ENCODE measurements around the gene OPTC.

The OPTC gene

DNA sequence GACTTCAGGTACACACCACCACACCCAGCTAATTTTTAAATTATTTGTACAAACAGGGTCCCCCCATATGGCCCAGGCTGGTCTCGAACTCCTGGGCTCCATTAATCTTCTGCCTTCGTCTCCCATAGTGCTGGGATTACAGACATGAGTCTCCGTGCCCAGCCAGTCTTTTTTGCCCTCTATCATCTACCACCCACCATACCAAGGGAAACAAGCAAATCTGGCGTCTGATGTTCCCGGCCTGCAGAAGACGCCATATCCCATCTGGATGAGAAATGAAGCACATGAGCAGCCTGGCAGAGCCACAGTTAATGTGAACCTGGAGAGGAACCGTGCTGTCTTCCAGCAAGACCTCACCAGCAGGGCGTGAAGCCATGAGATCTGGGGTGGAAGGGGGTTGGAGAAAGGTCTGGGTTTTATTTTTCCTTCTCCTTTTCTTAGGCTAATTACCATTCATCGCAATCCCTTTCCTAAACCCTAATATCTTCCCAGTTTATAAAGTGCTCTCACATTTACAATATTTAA is 20.1 kb upstream of the OPTC start:
- no peak for DNase-seq
- no peaks in the 10 kb centered on the region for H3F3A ChIP-seq (ENCODE audit: insufficient read depth, low read length)
- no peaks in the 10 kb centered on the region for H3K9me2 ChIP-seq (replicated peaks; ENCODE audit: insufficient read depth, low read length)
- no peaks in the 10 kb centered on the region for H3K9me3 ChIP-seq (replicated peaks; ENCODE audit: insufficient read depth, low read length)
- no peaks in the 10 kb centered on the region for H3K27me3 ChIP-seq (replicated peaks; ENCODE audit: insufficient read depth, low read length)
- H3K9ac ChIP-seq (ENCODE audit: low read length), result no peak overlapping the region
- H2AFZ ChIP-seq (ENCODE audit: low read length), result no peak overlapping the region
- no peak overlapping the region for H3K4me2 ChIP-seq (ENCODE audit: low read depth, low read length)
- H3K4me3 ChIP-seq (ENCODE audit: low read length), result no peak overlapping the region
- no peaks in the 10 kb centered on the region for H4K20me1 ChIP-seq (ENCODE audit: insufficient read depth, low read length)
- H3K36me3 ChIP-seq (replicated peaks; ENCODE audit: insufficient read depth, low read length), result no peaks in the 10 kb centered on the region
- no peaks in the 10 kb centered on the region for H3K4me1 ChIP-seq (ENCODE audit: low read length)
- TF ChIP-seq EZH2phosphoT487 (IDR thresholded peaks at IDR 0.05; ENCODE audit: low read length) (no peak), CTCF (IDR thresholded peaks at IDR 0.05; ENCODE audit: low read length) (no peak), EZH2 (optimal IDR thresholded peaks at IDR 0.05; ENCODE audit: low read depth, low read length) (no peak)
- H3K27ac ChIP-seq (ENCODE audit: low read length), result no peak overlapping the region
- H3K79me2 ChIP-seq (ENCODE audit: low read length), result no peaks in the 10 kb centered on the region

DNA sequence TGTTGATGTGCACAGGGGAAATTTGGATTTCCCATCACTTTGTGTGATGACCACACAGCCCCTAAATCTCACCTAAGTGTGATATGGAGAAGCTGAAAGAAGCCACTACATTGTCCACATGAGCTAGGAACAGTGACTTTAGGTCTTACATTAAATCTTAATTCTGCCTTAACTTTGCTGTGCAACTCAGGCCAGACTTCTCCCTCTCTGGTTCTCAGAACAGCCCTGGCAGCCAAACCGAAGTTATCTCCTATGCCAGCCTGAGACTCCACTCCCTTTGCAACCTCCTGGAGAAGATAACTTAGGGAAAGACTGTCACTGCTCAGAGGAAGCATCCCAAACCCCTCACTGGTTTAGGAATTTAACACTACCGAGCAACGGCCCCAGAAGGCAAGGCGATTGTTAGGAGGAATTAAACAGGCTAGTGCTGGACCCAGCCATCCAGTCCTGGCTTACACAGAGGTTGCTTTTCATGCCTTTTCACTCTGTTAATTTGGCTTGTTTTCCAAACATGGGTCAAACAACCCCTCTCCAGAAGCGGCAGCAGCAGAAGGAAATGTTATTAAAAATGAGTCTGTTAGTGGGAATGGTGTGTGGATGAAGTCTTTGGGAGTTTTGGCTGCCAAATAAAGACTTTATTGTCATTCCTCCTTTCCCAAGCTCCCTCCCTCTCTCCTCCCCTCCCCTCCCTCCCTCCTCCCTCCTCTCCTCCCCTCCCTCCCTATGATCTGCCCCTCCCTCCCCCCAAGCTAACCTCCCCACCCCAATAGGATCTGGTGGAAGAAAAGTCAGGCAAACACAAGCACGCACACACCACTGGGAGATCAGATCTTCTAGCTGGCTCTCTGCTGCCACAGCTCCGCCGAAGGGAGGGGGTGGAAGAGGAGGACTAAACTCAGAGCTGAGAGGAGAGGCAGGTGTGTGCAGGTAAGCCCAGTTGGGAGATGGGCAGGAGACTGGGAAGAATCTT is 18.7 kb upstream of the OPTC start, which contains the start of gene PRELP:
PRELP (plus strand) TSS at position 795 of the 970 bp plus-strand sequence. CDS start 7,379 bp downstream, outside the sequence.
- no peaks in the 10 kb centered on the region for H4K20me1 ChIP-seq (ENCODE audit: insufficient read depth, low read length)
- H3K4me1 ChIP-seq (ENCODE audit: low read length), result peaks cover 3% of the 10 kb centered on the region
- H3K4me2 ChIP-seq (ENCODE audit: low read depth, low read length), result no peak within 1 kb of the TSS
- H2AFZ ChIP-seq (ENCODE audit: low read length), result no peak within 1 kb of the TSS
- H3K9me2 ChIP-seq (replicated peaks; ENCODE audit: insufficient read depth, low read length), result no peaks in the 10 kb centered on the region
- H3K27me3 ChIP-seq (replicated peaks; ENCODE audit: insufficient read depth, low read length), result no peaks in the 10 kb centered on the region
- no peak for DNase-seq
- TF ChIP-seq EZH2phosphoT487 (IDR thresholded peaks at IDR 0.05; ENCODE audit: low read length), result no peak
- TF ChIP-seq EZH2 (optimal IDR thresholded peaks at IDR 0.05; ENCODE audit: low read depth, low read length), result no peak
- no peak for TF ChIP-seq CTCF (IDR thresholded peaks at IDR 0.05; ENCODE audit: low read length)
- no peaks in the 10 kb centered on the region for H3K79me2 ChIP-seq (ENCODE audit: low read length)
- H3K9me3 ChIP-seq (replicated peaks; ENCODE audit: insufficient read depth, low read length), result no peaks in the 10 kb centered on the region
- H3K27ac ChIP-seq (ENCODE audit: low read length), result no peak within 1 kb of the TSS
- H3K36me3 ChIP-seq (replicated peaks; ENCODE audit: insufficient read depth, low read length), result no peaks in the 10 kb centered on the region
- no peak within 1 kb of the TSS for H3K4me3 ChIP-seq (ENCODE audit: low read length)
- no peak within 1 kb of the TSS for H3K9ac ChIP-seq (ENCODE audit: low read length)
- H3F3A ChIP-seq (ENCODE audit: insufficient read depth, low read length), result no peaks in the 10 kb centered on the region

GRCh38 chr1:203476216-203476814 is 17.6 kb upstream of the OPTC start:
- Histone ChIP-seq H3K27me3 (replicated peaks; ENCODE audit: insufficient read depth, low read length) (no peaks in the 10 kb centered on the region), H3K4me1 (ENCODE audit: low read length) (peaks cover 12% of the 10 kb centered on the region), H3K9me2 (replicated peaks; ENCODE audit: insufficient read depth, low read length) (no peaks in the 10 kb centered on the region), H3K79me2 (ENCODE audit: low read length) (no peaks in the 10 kb centered on the region), H3K4me2 (ENCODE audit: low read depth, low read length) (no peak overlapping the region), H4K20me1 (ENCODE audit: insufficient read depth, low read length) (no peaks in the 10 kb centered on the region), H3K4me3 (ENCODE audit: low read length) (no peak overlapping the region), H2AFZ (ENCODE audit: low read length) (no peak overlapping the region), H3K9me3 (replicated peaks; ENCODE audit: insufficient read depth, low read length) (no peaks in the 10 kb centered on the region), H3F3A (ENCODE audit: insufficient read depth, low read length) (no peaks in the 10 kb centered on the region), H3K36me3 (replicated peaks; ENCODE audit: insufficient read depth, low read length) (no peaks in the 10 kb centered on the region), H3K9ac (ENCODE audit: low read length) (no peak overlapping the region), H3K27ac (ENCODE audit: low read length) (no peak overlapping the region)
- no peak for DNase-seq
- TF ChIP-seq EZH2 (optimal IDR thresholded peaks at IDR 0.05; ENCODE audit: low read depth, low read length) (no peak), CTCF (IDR thresholded peaks at IDR 0.05; ENCODE audit: low read length) (no peak), EZH2phosphoT487 (IDR thresholded peaks at IDR 0.05; ENCODE audit: low read length) (no peak)
